Esophagus mucosa (tissue), 1 donor: ENCODE measurements around the gene NLK. TPM values are rescaled to one million over a fixed set of nuclear protein-coding genes. Genes with fewer than 3 reads are reported as not detected.
A peak's percentile ranks its signal among the peaks of the same experiment; 100 is the strongest.
"Not testable (repeated sequence)": the region's sequence is repeated elsewhere in the genome, so short reads cannot be mapped to it uniquely, and the experiment has no call there.

Experiments
- ATAC-seq: fragments of 200-7000 bp; cut with Tn5 transposase; one replicate; pipeline ENCODE4 v1.9.1; 2020
- total RNA-seq: library from RNA; stranded (reverse); gene quantifications from one replicate; pipeline ENCODE4 v1.2.4, GENCODE V29; 2023
- donor health status: DM: yes; HTN: yes; CAD: no.

NLK gene
- total RNA-seq, 1 donor from 2014 or later, result 6.7 TPM

DNA sequence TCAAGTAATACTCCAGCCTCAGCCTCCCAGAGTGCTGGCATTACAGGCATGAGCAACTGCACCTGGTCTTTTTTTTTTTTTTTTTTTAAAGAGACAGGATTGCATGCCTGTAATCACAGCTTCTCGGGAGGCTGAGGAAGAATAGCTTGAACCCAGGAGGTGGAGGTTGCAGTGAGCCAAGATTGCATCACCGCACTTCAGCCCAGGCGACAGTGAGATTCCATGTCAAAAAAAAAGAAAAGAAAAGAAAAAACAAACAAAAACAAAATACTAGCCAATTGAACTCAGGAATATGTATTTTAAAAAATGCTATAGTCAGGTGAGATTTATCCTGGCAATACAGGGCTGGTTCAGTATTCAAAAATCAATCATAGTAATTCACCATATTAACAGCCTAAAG, 158.8 kb downstream of the NLK start:
- ATAC-seq, result no peak

GRCh38 chr17:28204244-28204643, 161.8 kb downstream of the NLK start:
- ATAC-seq, result no peak

DNA sequence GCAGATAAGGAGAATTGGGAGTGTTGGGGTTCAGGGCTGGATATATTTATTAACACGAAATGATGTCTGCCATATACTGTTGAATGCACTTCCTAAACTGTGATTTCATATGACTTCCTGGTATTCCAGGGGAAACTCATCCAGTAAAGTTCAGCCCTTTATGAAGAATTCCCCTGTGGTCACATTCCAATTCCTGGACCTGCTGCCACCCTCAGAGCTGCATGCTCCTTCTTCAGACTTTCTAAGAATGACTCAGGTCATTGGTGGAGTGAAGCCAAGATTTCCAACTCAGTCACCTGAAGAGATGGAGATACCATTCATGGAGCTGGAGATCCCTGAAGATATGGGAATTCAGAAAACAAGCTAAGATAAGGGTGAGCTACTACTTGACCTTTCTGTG, 162.3 kb downstream of the NLK start:
- ATAC-seq, result no peak

DNA sequence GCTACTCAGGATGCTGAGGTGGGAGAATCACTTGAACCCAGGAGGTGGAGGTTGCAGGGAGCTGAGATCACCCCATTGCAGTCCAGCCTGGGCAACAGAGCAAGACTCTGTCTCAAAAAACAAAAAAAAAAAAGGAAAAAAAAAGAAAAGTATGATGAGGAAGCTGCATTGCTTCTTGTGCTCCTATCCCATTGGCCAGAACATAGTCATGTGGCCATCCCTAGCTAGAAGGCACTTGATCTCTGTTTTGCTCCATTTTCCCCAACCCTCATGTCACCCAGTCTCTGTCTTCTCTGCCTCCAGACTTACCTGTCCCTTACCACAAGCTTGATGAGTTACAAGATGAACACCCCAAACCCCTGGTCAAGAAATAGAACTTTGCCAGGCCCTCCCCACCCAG, 163.8 kb downstream of the NLK start:
- no peak for ATAC-seq

DNA sequence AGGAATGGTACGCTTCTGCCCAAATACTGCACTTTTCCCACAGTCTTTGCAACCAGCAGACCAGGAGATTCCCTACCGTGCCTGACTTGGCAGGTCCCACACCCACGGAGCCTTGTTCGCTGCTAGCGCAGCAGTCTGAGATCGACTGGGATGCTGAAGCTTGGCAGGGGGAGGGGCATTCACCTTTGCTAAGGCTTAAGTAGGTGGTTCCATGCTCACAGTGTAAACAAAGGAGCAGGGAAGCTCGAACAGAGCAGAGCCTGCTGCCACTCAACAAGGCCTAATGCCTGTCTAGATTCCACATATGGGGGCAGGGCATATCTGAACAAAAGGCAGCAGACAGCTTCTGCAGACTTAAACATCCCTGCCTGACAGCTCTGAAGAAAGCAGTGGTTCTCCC, 169.3 kb downstream of the NLK start:
- ATAC-seq, result no peak

GRCh38 chr17:28213578-28213977, 171.1 kb downstream of the NLK start:
- not testable (repeated sequence) for ATAC-seq

DNA sequence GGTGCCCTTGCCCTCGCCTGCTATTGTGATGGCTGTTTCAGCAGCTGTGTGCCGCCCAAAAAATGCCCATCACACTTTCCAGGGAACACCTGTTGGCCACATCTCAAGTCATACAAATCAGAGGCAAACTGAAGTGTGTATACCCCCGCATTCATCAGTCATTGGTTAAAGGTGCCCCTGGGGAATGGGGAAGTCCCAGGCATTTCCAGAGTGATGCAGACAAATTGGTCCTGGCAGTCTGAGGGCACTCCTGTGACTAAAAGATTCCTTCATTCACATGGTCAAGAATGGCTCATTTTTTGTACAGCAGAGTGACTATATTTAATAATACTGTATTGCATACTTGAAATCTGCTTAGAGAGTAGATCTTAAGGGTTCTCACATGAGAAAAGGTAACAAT, 173.6 kb downstream of the NLK start:
- no peak for ATAC-seq

GRCh38 chr17:28216528-28216927, 174.1 kb downstream of the NLK start:
- peak; percentile 54 for ATAC-seq

DNA sequence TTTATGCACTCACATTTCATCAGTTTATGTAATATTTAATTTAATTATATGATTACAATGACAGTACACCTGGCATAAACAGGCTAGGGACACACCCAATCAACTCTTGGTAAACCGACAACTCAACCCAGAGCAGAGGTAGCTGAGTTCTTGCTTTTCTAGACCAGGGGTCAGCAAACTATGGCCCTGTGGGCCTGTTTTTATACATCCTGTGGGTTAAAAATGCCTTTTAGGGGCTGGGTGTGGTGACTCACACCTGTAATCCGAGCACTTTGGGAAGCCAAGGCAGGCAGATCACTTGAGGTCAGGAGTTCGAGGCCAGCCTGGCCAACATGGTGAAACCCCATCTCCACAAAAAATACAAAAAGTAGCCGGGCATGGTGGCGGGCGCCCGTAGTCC, 177.3 kb downstream of the NLK start:
- ATAC-seq, result no peak

- no peak for ATAC-seq
Observed at GRCh38 chr17:28221751-28222414, 179.4 kb downstream of the NLK start.

DNA sequence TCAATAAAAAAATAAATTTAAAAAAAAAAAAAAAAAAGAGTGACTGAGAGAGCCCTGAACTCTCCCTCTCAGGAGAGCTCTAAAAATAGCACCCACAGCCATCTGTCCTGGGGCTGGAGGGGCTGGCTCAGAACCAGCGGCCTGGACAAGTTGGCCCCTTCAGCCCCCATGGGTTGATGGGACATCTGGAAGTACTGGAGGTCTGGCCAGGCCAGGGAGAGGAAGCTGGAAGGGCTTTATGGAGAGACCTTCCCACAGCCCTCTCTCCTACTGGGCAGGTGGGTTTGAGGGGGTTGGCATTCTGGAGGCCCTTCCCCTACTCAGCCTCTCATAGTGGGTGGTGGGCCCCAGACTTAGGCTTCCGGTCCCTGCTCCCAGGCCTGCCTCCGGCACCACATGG, 182.8 kb downstream of the NLK start:
- no peak for ATAC-seq

GRCh38 chr17:28225867-28226266, 183.4 kb downstream of the NLK start:
- no peak for ATAC-seq

DNA sequence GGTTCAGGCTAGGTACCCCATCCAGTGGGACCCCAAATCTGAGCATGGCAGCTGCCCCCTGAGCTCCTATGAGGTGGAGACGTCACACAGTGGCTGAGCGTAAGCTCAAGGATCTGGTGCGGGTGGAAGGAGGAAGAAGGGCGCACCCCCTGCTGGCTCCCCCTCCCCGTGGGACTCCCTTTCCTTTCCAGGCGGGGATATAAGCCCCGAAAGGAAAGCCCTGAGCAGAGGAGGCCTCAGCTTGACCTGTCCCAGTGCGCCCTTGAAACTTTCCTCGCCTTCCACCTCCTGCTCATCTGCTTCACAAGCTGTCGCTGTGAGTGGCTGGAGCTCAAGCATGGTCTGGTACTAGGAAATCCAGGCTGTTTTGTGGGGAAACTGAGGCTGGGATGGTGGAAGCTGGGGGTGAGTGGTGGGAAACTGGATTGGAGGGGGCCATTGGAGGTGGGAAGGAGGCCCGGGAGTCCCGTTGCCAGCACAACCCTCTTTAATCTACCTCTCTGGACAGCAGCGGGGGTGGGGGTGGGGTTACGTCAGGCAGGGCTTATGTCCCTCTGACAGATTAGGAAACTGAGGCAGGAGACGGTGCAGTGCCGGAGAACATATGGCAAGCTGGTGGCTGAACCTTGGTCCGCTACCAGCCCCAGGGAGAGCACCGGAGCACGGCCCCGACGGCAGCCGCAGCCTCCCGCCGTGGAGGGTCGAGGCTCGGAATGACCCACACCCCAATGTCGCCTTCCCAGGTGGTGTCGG, 184.3 kb downstream of the NLK start:
- ATAC-seq, result no peak

DNA sequence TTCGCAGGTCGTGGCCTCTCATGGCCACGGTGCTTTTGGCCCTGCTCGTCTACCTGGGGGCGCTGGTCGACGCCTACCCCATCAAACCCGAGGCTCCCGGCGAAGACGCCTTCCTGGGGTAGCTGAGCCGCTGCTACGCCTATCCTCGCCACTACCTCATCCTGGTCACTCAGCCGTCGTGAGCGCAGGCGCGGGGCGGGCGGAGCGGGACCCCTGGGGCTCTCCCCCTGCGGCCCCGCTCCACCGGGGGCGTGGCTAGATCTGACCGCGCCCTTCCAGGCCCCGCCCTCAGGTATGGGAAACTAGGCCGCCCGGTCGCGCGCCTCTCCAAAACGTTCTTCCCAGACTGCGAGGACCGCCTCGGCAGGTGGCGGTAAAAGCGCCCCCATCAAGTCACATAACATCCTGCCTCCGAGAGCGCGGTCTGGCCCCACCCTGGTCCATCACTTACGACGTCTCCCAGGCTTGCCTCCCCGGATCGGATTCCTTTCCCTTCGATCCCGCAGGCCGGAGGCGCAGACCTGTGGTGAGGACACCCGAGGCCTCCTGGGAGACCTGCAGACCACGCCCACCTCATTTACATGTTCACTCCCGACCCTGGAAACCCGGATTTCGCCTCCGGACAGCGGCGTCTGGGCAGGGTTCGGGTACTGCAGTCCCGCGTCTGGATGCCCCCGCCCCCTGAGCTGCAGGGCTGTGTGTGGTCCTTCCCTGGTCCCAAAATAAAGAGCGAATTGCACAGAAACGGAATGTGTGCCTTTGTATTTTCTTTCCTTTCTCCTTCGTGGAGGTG, 185.0 kb downstream of the NLK start:
- ATAC-seq, result peak; percentile 63

GRCh38 chr17:28228109-28228840, 185.8 kb downstream of the NLK start:
- ATAC-seq, result peak; percentile 30

GRCh38 chr17:28228986-28229729, 186.7 kb downstream of the NLK start:
- ATAC-seq, result no peak

GRCh38 chr17:28230011-28230410, 187.5 kb downstream of the NLK start:
- peak; percentile 11 for ATAC-seq

DNA sequence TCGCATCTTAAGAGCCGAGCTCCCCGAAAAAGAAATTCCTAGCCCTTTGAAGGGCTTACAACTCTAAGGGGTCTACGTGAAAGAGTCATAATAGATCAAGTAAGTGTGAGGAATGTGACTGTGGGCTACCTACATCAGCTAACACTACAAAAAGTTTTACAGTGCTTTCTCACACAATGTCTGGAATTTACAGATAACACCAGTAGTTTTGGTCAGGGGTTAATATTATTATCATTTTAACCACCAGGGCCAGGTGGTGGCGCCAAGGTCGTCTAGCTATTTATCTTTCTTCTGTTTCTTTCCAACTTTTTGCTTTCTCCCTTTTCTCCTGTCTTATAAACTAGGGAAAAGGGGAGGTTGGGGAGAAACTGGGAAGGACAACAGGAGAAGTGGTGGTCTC, 188.1 kb downstream of the NLK start:
- not testable (repeated sequence) for ATAC-seq

GRCh38 chr17:28231624-28232023, 189.1 kb downstream of the NLK start:
- not testable (repeated sequence) for ATAC-seq

- ATAC-seq, result not testable (repeated sequence)
Observed at GRCh38 chr17:28232966-28233870, 190.7 kb downstream of the NLK start.
